PC-9 (cell line): ENCODE measurements around the gene MGARP. TPM values are rescaled to one million over a fixed set of nuclear protein-coding genes. Genes with fewer than 3 reads are reported as not detected.

Experiments used
- BruUV-seq: library from RNA; stranded (reverse); fragments of 400-500 nt; replicated peaks from 2 replicates; lab custom pipeline; 2021; lab: Mats Ljungman, UMichigan
- CTCF ChIA-PET: fragments of 300-600 bp; sonication (Branson Sonifier 250); formaldehyde crosslinking; loops from one replicate; lab custom pipeline; 2022; ENCODE audit warnings: antibody characterized with exemption; lab: Charles Lee
- POLR2A ChIA-PET: fragments of 300-600 bp; sonication (Branson Sonifier 250); formaldehyde crosslinking; loops from one replicate; lab custom pipeline; 2022; ENCODE audit warnings: antibody characterized with exemption; ENCODE audit not compliant: unreplicated experiment; lab: Charles Lee
- DNase-seq, 2 experiments: peaks; one replicate each; pipeline versions ENCODE4 v3.0.0 to v3.0.0-alpha.2; 2015 to 2022; ENCODE audit warnings: mixed read lengths in 1 of 2
- H2AFZ ChIP-seq: fragments of 200-600 bp; sonication (generic); 2 replicates; pipeline ENCODE4 v1.8.1; 2017; ENCODE audit warnings: antibody characterized with exemption
- H3F3A ChIP-seq: fragments of 200-600 bp; sonication (generic); 2 replicates; pipeline ENCODE4 v1.8.1; 2017; ENCODE audit warnings: antibody characterized with exemption, mild to moderate bottlenecking, low read depth; ENCODE audit not compliant: insufficient read depth
- H3K27ac ChIP-seq: fragments of 200-600 bp; sonication (generic); 2 replicates; pipeline ENCODE4 v1.6.1; 2016; ENCODE audit warnings: mixed run types
- H3K27me3 ChIP-seq: fragments of 200-600 bp; sonication (generic); 2 replicates; pipeline ENCODE4 v1.6.1; 2016; ENCODE audit warnings: low read depth, mixed run types; ENCODE audit not compliant: insufficient read depth
- H3K36me3 ChIP-seq: fragments of 200-600 bp; sonication (generic); 2 replicates; pipeline ENCODE4 v1.6.1; 2016; ENCODE audit warnings: low read depth, mixed run types
- H3K4me1 ChIP-seq: fragments of 200-600 bp; sonication (generic); replicated peaks from 2 replicates; pipeline ENCODE4 v1.6.1; 2016; ENCODE audit warnings: mixed run types; ENCODE audit not compliant: insufficient read depth
- H3K4me2 ChIP-seq: fragments of 200-600 bp; sonication (generic); 2 replicates; pipeline ENCODE4 v1.6.1; 2017; ENCODE audit warnings: mixed run types
- H3K4me3 ChIP-seq: fragments of 200-600 bp; sonication (generic); 2 replicates; pipeline ENCODE4 v1.6.1; 2016; ENCODE audit warnings: mixed run types
- H3K79me2 ChIP-seq: fragments of 200-600 bp; sonication (generic); 2 replicates; pipeline ENCODE4 v1.6.1; 2017; ENCODE audit warnings: low read depth, mixed run types
- H3K9me2 ChIP-seq: fragments of 200-600 bp; sonication (generic); 2 replicates; pipeline ENCODE4 v1.8.1; 2017; ENCODE audit warnings: mild to moderate bottlenecking; ENCODE audit not compliant: insufficient read depth
- H3K9me3 ChIP-seq: fragments of 200-600 bp; sonication (generic); 2 replicates; pipeline ENCODE4 v1.8.1; 2016; ENCODE audit warnings: low read depth; ENCODE audit not compliant: insufficient read depth
- H4K20me1 ChIP-seq: fragments of 200-600 bp; sonication (generic); 2 replicates; pipeline ENCODE4 v1.8.1; 2017; ENCODE audit not compliant: insufficient read depth
- EZH2 ChIP-seq: fragments of 200-600 bp; sonication (generic); IDR thresholded peaks from 2 replicates; pipeline ENCODE4 v1.8.0; 2017; ENCODE audit warnings: antibody characterized with exemption, low read depth
- intact Hi-C: fragments of 100-400 bp; cut with micrococcal nuclease; formaldehyde crosslinking; loops from one replicate; pipeline ENCODE4 v1.10.0; 2022; ENCODE audit not compliant: unreplicated experiment
- total RNA-seq: library from RNA; stranded (reverse); gene quantifications from 2 replicates; pipeline ENCODE4 v1.2.3, GENCODE V29; 2021
- TF ChIP-seq, protein P1 (sequence below): fragments of 200-600 bp; sonication (generic); conservative IDR thresholded peaks from 2 replicates; pipeline ENCODE4 v1.6.1; 2017; ENCODE audit warnings: mixed run types, antibody characterized with exemption, mild to moderate bottlenecking, moderate library complexity

Gene MGARP
- total RNA-seq, 1 experiment from 2014 or later, result not detected

DNA sequence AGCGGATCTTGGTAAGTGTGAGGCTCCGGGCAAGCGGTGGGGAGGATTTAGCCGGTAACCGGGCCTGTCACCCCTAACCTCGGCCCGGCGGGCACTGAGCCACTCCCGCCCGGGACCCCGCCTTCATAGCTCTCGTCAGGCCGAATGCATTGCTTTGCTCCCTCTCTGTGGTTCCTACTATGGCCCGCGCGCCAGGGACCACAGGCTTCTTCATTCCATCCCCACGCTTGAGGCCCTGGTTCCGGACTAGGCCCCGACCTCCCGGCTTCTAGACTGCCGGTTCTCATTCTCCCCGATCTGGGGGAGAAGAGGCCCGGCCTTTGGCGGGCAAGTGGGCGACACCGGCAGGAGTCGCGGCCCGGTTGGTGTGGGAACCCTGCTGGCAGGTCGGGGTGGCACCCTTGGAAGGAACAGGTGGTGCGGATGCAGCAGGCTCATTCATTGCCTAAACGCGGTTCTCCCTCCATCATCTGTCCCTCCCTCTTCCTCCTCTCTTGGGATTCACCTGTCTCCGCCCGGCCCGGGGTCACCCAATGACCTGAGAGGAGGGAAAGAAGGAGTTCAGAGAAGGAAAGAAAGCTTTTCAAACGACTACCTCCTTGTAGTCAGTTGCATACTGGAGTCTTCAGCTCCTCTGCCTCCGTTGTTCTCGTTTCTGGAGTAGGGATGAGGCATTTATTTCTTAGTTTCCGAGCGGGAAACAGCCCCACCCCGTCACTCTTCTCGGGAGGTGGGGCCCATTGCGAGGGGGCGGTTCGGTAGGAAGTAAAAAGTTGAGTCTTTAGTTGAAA lies 22.0 kb upstream of the MGARP start, which contains the start of gene NDUFC1:
Gene NDUFC1 (minus strand): TSS at position 657 of the 791 bp plus-strand sequence. CDS start 6,679 bp downstream, outside the sequence.
- no peak for TF ChIP-seq EZH2
- TF ChIP-seq, protein P1, sequence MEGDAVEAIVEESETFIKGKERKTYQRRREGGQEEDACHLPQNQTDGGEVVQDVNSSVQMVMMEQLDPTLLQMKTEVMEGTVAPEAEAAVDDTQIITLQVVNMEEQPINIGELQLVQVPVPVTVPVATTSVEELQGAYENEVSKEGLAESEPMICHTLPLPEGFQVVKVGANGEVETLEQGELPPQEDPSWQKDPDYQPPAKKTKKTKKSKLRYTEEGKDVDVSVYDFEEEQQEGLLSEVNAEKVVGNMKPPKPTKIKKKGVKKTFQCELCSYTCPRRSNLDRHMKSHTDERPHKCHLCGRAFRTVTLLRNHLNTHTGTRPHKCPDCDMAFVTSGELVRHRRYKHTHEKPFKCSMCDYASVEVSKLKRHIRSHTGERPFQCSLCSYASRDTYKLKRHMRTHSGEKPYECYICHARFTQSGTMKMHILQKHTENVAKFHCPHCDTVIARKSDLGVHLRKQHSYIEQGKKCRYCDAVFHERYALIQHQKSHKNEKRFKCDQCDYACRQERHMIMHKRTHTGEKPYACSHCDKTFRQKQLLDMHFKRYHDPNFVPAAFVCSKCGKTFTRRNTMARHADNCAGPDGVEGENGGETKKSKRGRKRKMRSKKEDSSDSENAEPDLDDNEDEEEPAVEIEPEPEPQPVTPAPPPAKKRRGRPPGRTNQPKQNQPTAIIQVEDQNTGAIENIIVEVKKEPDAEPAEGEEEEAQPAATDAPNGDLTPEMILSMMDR, result no peak
- peak within 1 kb of the TSS; percentile 78 for H2AFZ ChIP-seq
- CTCF ChIA-PET, result no interaction called here
- POLR2A ChIA-PET, result interaction anchor here (0.9 kb wide), 1 partner anchor 268 kb away, joined by 3 read pairs; no protein-coding TSS in a partner anchor
- peaks cover 37% of the 10 kb centered on the region for H3F3A ChIP-seq
- peak within 1 kb of the TSS; percentile 83 for H3K27ac ChIP-seq
- DNase-seq, result peak; percentile 48 to 52
- H3K79me2 ChIP-seq, result peaks cover 73% of the 10 kb centered on the region
- intact Hi-C loops, result loop anchor here (1.0 to 10.0 kb wide), 4 partner anchors 125 to 353 kb away; partner anchors contain the start of genes ELF2 and NOCT
- H3K36me3 ChIP-seq, result peaks cover 7% of the 10 kb centered on the region
- BruUV-seq, result TSS peak; percentile 38
- no peaks in the 10 kb centered on the region for H3K27me3 ChIP-seq
- peak within 1 kb of the TSS; percentile 95 for H3K4me2 ChIP-seq
- peak within 1 kb of the TSS; percentile 74 for H3K4me3 ChIP-seq
- H3K4me1 ChIP-seq, result peaks cover 24% of the 10 kb centered on the region
- H3K9me2 ChIP-seq, result no peaks in the 10 kb centered on the region
- no peaks in the 10 kb centered on the region for H3K9me3 ChIP-seq
- peaks cover 43% of the 10 kb centered on the region for H4K20me1 ChIP-seq

DNA sequence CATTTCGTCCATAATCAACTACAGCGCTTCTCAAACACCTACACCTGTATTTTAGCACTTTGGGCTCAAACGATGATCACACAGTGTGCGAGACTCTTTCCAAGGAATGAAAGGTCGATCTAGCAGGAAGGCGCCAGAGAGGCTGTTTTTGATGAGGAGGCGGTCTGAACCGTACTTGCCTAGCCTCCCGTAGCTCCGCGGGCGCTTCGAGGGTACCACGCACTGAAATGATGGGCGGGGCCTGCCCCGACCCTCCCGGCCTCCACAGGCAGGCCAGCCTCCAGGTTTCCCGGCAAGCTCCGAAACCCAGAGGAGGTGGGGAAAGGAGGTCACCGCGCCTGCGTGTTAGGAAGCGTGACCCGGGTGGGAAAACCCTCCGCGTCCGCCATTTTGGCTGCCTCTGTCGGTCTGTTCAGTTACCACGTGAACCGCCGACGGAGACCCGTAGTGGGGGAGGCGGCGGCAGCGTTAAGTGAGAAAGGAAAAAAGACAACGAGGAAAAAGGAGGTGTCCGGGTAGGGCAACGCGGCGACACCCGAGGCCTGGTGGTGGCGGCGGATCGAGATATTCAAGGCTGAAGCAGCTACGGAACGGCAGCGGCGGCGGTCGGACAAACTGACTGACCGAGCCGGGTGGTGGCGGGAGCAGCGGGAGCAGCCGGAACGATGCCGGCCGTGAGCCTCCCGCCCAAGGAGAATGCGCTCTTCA lies 21.2 kb upstream of the MGARP start, which contains the start of gene NAA15:
Gene NAA15 (plus strand): TSS at position 393 of the 708 bp plus-strand sequence. CDS start 273 bp downstream, at position 666.
- H3K4me2 ChIP-seq, result peak within 1 kb of the TSS; percentile 95
- H3K9me2 ChIP-seq, result no peaks in the 10 kb centered on the region
- ChIA-PET CTCF (interaction anchor here (0.8 kb wide), 1 partner anchor 200 kb away, joined by 5 read pairs; no protein-coding TSS in a partner anchor), POLR2A (interaction anchor here (0.6 to 0.9 kb wide), 5 partner anchors 19 to 1067 kb away, joined by 3 to 10 read pairs (median 5); partner anchors contain the start of genes ELF2 and NOCT)
- peaks cover 66% of the 10 kb centered on the region for H3K79me2 ChIP-seq
- peaks cover 37% of the 10 kb centered on the region for H3F3A ChIP-seq
- BruUV-seq, result no TSS peak
- H3K27me3 ChIP-seq, result no peaks in the 10 kb centered on the region
- H3K4me1 ChIP-seq, result peaks cover 24% of the 10 kb centered on the region
- TF ChIP-seq, protein P1, result no peak
- no peak for TF ChIP-seq EZH2
- peaks cover 7% of the 10 kb centered on the region; the same call in 1 of the 2 replicates for H3K36me3 ChIP-seq
- peak within 1 kb of the TSS; percentile 74 for H3K4me3 ChIP-seq
- H3K27ac ChIP-seq, result peak within 1 kb of the TSS; percentile 83
- H3K9me3 ChIP-seq, result no peaks in the 10 kb centered on the region
- intact Hi-C loops, result loop anchor here (1.0 to 10.0 kb wide), 4 partner anchors 124 to 354 kb away; partner anchors contain the start of genes ELF2 and NOCT
- H4K20me1 ChIP-seq, result peaks cover 36% of the 10 kb centered on the region
- H2AFZ ChIP-seq, result peak within 1 kb of the TSS; percentile 92
- DNase-seq, result peak; percentile 87 to 97
